AG04450 (cell line): ENCODE results near the gene CDH4. TPM values are rescaled to one million over a fixed set of nuclear protein-coding genes. Genes with fewer than 3 reads are reported as not detected.

ENCODE experiments used
- CTCF ChIA-PET: fragments of 300-600, 350-600 bp; formaldehyde crosslinking; extraction: SDS; loops from one replicate; lab custom pipeline; 2022; ENCODE audit warnings: antibody characterized with exemption, inconsistent platforms; lab: Charles Lee
- POLR2A ChIA-PET: fragments of 350-600 bp; formaldehyde crosslinking; extraction: SDS; loops from one replicate; lab custom pipeline; 2021; ENCODE audit warnings: antibody characterized with exemption, inconsistent platforms; lab: Yijun Ruan, JAX
- DNase-seq: peaks from one replicate; pipeline ENCODE4 v3.0.0-alpha.2; 2011; ENCODE audit warnings: low read depth, low spot score
- H3K27ac ChIP-seq: one replicate; pipeline ENCODE4 v1.5.1; 2012; ENCODE audit warnings: low read depth, low read length, control low read depth
- H3K27me3 ChIP-seq: one replicate; pipeline ENCODE4 v1.6.0; 2012; ENCODE audit warnings: low read length; ENCODE audit not compliant: control insufficient read depth, insufficient read depth
- H3K4me3 ChIP-seq: 2 replicates; pipeline ENCODE4 v1.5.1; 2011; ENCODE audit warnings: mild to moderate bottlenecking, low read depth, low read length, control low read depth
- H3K9me3 ChIP-seq: 2 replicates; pipeline ENCODE4 v1.5.1; 2012; ENCODE audit warnings: low read length; ENCODE audit not compliant: control insufficient read depth, insufficient read depth
- CTCF ChIP-seq: IDR thresholded peaks from 2 replicates; pipeline ENCODE4 v1.5.1; 2011; ENCODE audit warnings: low read depth, low read length, control low read depth, inconsistent platforms
- polyA plus RNA-seq: library from polyadenylated mRNA; depleted of rRNA; stranded (reverse); fragments of >200 nt; gene quantifications from 2 replicates; pipeline ENCODE4 v1.2.3, GENCODE V29; 2011

CDH4 gene
- polyA plus RNA-seq, 1 experiment = 1.6 TPM

GRCh38 chr20:61373055-61373399 lies 121.0 kb downstream of the CDH4 start:
- ChIA-PET CTCF (no interaction called here), POLR2A (no interaction called here)
- H3K27me3 ChIP-seq = no peaks in the 10 kb centered on the region
- H3K9me3 ChIP-seq = peaks cover 2% of the 10 kb centered on the region; the same call in 1 of the 2 replicates
- DNase-seq = no peak
- no peak overlapping the region for H3K27ac ChIP-seq
- no peak overlapping the region for H3K4me3 ChIP-seq
- TF ChIP-seq CTCF = no peak

- CTCF ChIA-PET = no interaction called here
- no peak for DNase-seq
These were observed 122.0 kb downstream of the CDH4 start for GRCh38 chr20:61373956-61374545.

GRCh38 chr20:61376541-61377240 lies 124.6 kb downstream of the CDH4 start:
- H3K27me3 ChIP-seq = no peaks in the 10 kb centered on the region
- no peak overlapping the region for H3K27ac ChIP-seq
- H3K9me3 ChIP-seq = peaks cover 2% of the 10 kb centered on the region; the same call in 1 of the 2 replicates
- DNase-seq = no peak
- no peak for TF ChIP-seq CTCF
- ChIA-PET POLR2A (no interaction called here), CTCF (no interaction called here)
- H3K4me3 ChIP-seq = no peak overlapping the region

More at GRCh38 chr20:61373956-61374545, 122.0 kb downstream of the CDH4 start:
- no peak for TF ChIP-seq CTCF
- H3K9me3 ChIP-seq = peaks cover 2% of the 10 kb centered on the region; the same call in 1 of the 2 replicates
- no peak overlapping the region for H3K4me3 ChIP-seq
- POLR2A ChIA-PET = no interaction called here
- H3K27ac ChIP-seq = no peak overlapping the region
- no peaks in the 10 kb centered on the region for H3K27me3 ChIP-seq

GRCh38 chr20:61378694-61379355 lies 126.8 kb downstream of the CDH4 start:
- ChIA-PET CTCF (no interaction called here), POLR2A (no interaction called here)
- DNase-seq = no peak
- peaks cover 5% of the 10 kb centered on the region; the same call in 1 of the 2 replicates for H3K9me3 ChIP-seq
- no peaks in the 10 kb centered on the region for H3K27me3 ChIP-seq
- no peak overlapping the region for H3K27ac ChIP-seq
- H3K4me3 ChIP-seq = no peak overlapping the region
- TF ChIP-seq CTCF = no peak
